ENCODE measurements around the gene DPYD. TPM values are rescaled to one million over a fixed set of nuclear protein-coding genes. Genes with fewer than 3 reads are reported as not detected.

The DPYD gene
- total and polyA plus RNA-seq, 7 donors: 2.5 to 7.3 (median 5.1) TPM

DNA sequence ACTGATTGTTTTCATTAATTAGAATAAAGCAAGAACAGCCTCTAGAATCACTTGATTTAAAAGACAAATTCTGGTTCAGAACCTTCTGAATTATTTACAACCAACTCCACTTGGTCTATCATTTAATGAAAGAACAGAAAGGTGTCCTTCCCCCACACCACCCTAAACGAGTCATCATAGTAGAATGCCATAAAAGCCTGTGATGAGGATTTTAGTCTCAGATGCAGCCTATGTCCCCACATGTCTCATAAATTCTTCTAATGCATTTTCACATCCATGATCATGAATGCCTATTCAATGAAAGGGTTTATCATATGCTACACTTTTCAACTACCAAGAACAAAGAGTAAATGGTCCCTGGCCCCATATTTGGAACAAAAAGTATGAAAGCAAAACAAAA is 508.1 kb downstream of the DPYD start:
- no peaks in the 10 kb centered on the region for H3K27me3 ChIP-seq (ENCODE audit: insufficient read depth in 3 of 3, low read length in 2 of 3)
- H3K4me1 ChIP-seq: no peaks in the 10 kb centered on the region
- intact Hi-C loops (cut with DNase I): no loop called here
- 0 to 75% (median 44%) methylated on average over 1 of the region's 1 CpG for WGBS, 3 donors
- no peak overlapping the region for H3K27ac ChIP-seq
- H3K4me3 ChIP-seq: no peak overlapping the region
- DNase-seq (no peak), ATAC-seq (no peak)
- no peaks in the 10 kb centered on the region for H3K9me3 ChIP-seq
- no peak for TF ChIP-seq CTCF (IDR thresholded peaks at IDR 0.05)
- no peaks in the 10 kb centered on the region for H3K36me3 ChIP-seq (ENCODE audit: insufficient read depth in 1 of 2, low read depth in 1 of 2)

DNA sequence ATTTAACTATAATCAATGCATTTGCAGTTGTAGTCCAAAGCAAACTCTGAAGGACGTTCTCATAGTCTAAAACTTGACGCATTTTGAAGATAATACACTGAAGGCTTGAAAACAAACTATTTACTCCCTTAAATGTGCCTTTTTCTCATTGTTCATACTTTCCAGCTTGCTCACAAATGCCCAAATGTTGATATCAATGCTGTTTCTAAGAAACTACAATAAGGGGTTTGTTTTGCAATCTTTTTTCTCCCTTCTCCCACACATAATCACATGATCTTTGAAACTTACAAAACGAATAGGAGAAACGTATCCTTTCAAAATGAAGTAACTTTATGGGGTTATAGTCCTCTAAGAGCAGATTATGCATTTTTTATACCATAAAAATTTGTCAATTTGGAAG is 508.7 kb downstream of the DPYD start:
- H3K36me3 ChIP-seq (ENCODE audit: insufficient read depth in 1 of 2, low read depth in 1 of 2): no peaks in the 10 kb centered on the region
- no peak for TF ChIP-seq CTCF (IDR thresholded peaks at IDR 0.05)
- no peaks in the 10 kb centered on the region for H3K27me3 ChIP-seq (ENCODE audit: insufficient read depth in 3 of 3, low read length in 2 of 3)
- H3K4me1 ChIP-seq: no peaks in the 10 kb centered on the region
- no peak for ATAC-seq
- H3K4me3 ChIP-seq: no peak overlapping the region
- H3K27ac ChIP-seq: no peak overlapping the region
- DNase-seq: no peak
- intact Hi-C loops (cut with DNase I): no loop called here
- no peaks in the 10 kb centered on the region for H3K9me3 ChIP-seq
- 79 to 89% (median 82%) methylated on average over 4 of the region's 4 CpGs for WGBS, 3 donors

- no peak overlapping the region for H3K27ac ChIP-seq
- no peak for TF ChIP-seq CTCF (IDR thresholded peaks at IDR 0.05)
- H3K27me3 ChIP-seq (ENCODE audit: insufficient read depth in 3 of 3, low read length in 2 of 3): no peaks in the 10 kb centered on the region
- ATAC-seq (no peak), DNase-seq (no peak)
- H3K9me3 ChIP-seq: peaks cover 8% of the 10 kb centered on the region
- 75 to 93% (median 90%) methylated on average over 3 of the region's 3 CpGs for WGBS, 3 donors
- no peak overlapping the region for H3K4me3 ChIP-seq
- H3K4me1 ChIP-seq: no peaks in the 10 kb centered on the region
- intact Hi-C loops (cut with DNase I): no loop called here
- no peaks in the 10 kb centered on the region for H3K36me3 ChIP-seq (ENCODE audit: insufficient read depth in 1 of 2, low read depth in 1 of 2)
Observed at GRCh38 chr1:97396463-97396862, 524.4 kb downstream of the DPYD start.

- Histone ChIP-seq H3K4me1 (no peaks in the 10 kb centered on the region), H3K36me3 (ENCODE audit: insufficient read depth in 1 of 2, low read depth in 1 of 2) (no peaks in the 10 kb centered on the region), H3K4me3 (no peak overlapping the region), H3K27me3 (ENCODE audit: insufficient read depth in 3 of 3, low read length in 2 of 3) (no peaks in the 10 kb centered on the region), H3K9me3 (peaks cover 8% of the 10 kb centered on the region), H3K27ac (no peak overlapping the region)
- DNase-seq (no peak), ATAC-seq (no peak)
- no peak for TF ChIP-seq CTCF (IDR thresholded peaks at IDR 0.05)
- intact Hi-C loops (cut with DNase I): no loop called here
Observed at GRCh38 chr1:97392701-97393100, 528.1 kb downstream of the DPYD start.

DNA sequence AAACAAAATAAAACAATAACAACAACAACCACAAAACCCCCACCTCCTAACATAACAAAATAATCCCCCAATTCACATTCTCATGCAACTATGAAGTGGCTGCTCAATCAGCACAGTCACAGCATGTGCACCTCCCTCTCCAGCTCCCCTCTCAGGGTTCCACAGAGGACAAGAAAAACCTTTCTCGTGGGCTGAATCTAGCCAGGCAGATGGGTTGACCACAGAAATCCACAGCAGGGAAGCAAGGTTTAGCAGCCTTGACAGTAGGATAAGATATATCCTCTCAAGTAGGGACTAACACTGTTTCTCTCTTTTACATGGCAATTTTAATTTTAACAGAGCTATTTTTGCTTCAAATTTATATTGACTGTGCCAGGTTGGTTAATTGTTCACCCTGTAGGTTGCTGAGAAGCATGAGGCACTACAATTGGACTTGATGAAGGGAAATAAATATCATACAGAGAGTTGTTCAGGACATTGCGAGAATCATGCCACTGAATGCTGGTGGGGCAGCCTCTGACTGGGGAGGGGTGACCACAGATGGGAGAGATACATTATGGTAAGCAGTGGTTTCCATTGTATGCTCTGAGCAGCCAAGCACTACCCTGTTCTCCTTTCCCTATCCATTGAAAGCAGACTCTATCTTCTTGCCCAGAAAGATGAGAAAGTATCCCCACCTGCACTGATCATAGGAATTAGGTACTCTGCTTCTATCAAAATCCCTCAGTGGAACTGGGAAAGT is 535.1 kb downstream of the DPYD start:
- no peaks in the 10 kb centered on the region for H3K27me3 ChIP-seq (ENCODE audit: insufficient read depth in 3 of 3, low read length in 2 of 3)
- no peak for TF ChIP-seq CTCF (IDR thresholded peaks at IDR 0.05)
- 88 to 94% (median 93%) methylated on average over 2 of the region's 2 CpGs for WGBS, 3 donors
- DNase-seq: no peak
- intact Hi-C loops (cut with DNase I): no loop called here
- no peak overlapping the region for H3K4me3 ChIP-seq
- no peak overlapping the region for H3K27ac ChIP-seq
- no peaks in the 10 kb centered on the region for H3K36me3 ChIP-seq (ENCODE audit: insufficient read depth in 1 of 2, low read depth in 1 of 2)
- H3K4me1 ChIP-seq: no peaks in the 10 kb centered on the region
- ATAC-seq: no peak
- H3K9me3 ChIP-seq: no peaks in the 10 kb centered on the region

All from psoas muscle (tissue), 8 donors.